ENCODE measurements around the gene ISG20.

The ISG20 gene

DNA sequence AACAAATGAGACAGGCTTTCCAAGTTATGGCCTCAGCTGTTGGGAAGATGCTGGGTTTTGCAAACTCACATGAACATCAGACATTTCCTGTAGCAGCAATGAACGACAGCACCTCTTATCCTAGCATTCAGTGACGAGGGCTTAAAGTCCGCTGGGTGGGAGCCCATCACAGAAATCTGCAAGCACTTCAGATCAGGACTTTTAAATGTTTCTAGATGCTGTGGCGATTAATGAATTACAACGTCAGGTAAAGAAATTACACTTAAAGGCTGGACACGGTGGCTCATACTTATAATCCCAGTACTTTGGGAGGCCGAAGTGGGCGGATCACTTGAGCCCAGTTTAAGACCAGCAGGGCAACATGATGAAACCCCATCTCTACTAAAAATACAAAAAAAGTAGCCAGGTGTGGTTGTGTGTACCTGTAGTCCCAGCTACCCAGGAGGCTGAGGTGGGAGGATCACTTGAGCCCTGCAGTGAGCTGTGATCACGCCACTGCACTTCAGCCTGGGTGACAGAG lies 13.8 kb upstream of the ISG20 start:
- H3K9me3 ChIP-seq = no peaks in the 10 kb centered on the region
- no peak for DNase-seq
- H3K4me3 ChIP-seq = peak overlapping the region in 1 of 2 donors; percentile 6
- intact Hi-C loops (cut with DNase I; ENCODE audit: low total_unique reads) = no loop called here
- no peaks in the 10 kb centered on the region for H3K27me3 ChIP-seq
- H3K4me1 ChIP-seq = peaks cover 0 to 40% (median 24%) of the 10 kb centered on the region in 4 donors
- TF ChIP-seq CTCF (IDR thresholded peaks at IDR 0.05) = no peak
- H3K36me3 ChIP-seq = peaks cover 14 to 38% (median 34%) of the 10 kb centered on the region in 3 donors
- peak overlapping the region in 1 of 2 donors; percentile 35 for H3K27ac ChIP-seq

DNA sequence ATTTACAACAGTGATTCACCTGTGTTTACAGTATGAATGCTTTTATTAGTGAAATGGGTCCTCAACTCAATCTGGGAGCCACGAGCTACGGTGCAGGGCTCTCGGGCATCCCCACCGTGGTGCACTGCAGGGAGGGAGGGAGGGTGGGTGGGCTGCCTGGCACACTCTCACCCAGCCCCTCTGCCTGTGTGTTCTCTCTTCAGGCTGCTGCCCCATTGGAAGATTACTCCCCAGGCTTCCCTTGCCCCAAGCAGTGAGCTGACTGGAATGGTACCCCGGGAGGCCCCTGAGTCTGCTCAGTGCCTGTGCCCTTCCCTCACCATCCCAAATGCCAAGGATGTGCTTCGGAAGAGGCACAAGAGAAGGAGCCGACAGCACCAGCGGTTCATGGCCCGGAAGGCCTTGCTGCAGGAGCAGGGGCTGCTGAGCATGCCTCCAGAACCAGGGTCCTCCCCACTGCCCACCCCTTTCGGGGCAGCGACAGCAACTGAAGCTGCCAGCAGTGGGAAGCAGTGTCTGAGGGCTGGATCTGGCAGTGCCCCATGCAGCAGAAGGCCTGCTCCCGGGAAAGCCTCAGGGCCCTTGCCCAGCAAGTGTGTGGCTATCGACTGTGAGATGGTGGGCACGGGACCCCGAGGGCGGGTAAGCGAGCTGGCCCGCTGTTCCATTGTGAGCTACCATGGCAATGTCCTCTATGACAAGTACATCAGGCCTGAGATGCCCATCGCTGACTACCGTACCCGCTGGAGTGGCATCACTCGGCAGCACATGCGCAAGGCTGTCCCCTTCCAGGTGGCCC lies 12.7 kb upstream of the ISG20 start:
- peaks cover 0 to 35% (median 20%) of the 10 kb centered on the region in 4 donors for H3K4me1 ChIP-seq
- no peak for TF ChIP-seq CTCF (IDR thresholded peaks at IDR 0.05)
- H3K36me3 ChIP-seq = peaks cover 24 to 49% (median 45%) of the 10 kb centered on the region in 3 donors
- H3K9me3 ChIP-seq = no peaks in the 10 kb centered on the region
- H3K27me3 ChIP-seq = no peaks in the 10 kb centered on the region
- intact Hi-C loops (cut with DNase I; ENCODE audit: low total_unique reads) = no loop called here
- H3K4me3 ChIP-seq = no peak overlapping the region
- peak in 1 of 2 donors; percentile 55 for DNase-seq
- H3K27ac ChIP-seq = no peak overlapping the region

DNA sequence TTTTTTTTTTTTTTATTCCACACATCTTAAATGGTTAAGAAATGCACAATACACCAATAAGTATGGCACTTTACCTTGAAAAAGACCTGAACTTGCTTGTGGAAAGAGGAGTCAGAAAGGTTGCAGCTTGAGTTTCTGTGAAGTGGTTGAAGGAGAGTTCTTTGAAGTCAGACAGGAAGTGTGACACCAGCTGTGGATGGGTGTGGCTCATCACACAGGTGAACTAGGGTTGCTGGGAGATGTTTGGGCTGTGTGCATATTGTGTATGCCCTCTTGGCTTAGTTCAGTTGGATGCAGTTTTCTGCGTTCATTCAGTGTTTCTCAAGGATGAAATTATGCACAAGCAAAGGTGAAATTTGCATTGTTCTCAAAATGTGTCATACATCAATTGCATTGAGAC lies 11.4 kb upstream of the ISG20 start:
- Histone ChIP-seq H3K4me3 (no peak overlapping the region), H3K27ac (no peak overlapping the region), H3K9me3 (no peaks in the 10 kb centered on the region), H3K4me1 (peaks cover 0 to 25% (median 11%) of the 10 kb centered on the region in 4 donors), H3K36me3 (peaks cover 25 to 56% (median 56%) of the 10 kb centered on the region in 3 donors), H3K27me3 (no peaks in the 10 kb centered on the region)
- TF ChIP-seq CTCF (IDR thresholded peaks at IDR 0.05) = no peak
- DNase-seq = peak in 1 of 2 donors; percentile 1
- intact Hi-C loops (cut with DNase I; ENCODE audit: low total_unique reads) = no loop called here

DNA sequence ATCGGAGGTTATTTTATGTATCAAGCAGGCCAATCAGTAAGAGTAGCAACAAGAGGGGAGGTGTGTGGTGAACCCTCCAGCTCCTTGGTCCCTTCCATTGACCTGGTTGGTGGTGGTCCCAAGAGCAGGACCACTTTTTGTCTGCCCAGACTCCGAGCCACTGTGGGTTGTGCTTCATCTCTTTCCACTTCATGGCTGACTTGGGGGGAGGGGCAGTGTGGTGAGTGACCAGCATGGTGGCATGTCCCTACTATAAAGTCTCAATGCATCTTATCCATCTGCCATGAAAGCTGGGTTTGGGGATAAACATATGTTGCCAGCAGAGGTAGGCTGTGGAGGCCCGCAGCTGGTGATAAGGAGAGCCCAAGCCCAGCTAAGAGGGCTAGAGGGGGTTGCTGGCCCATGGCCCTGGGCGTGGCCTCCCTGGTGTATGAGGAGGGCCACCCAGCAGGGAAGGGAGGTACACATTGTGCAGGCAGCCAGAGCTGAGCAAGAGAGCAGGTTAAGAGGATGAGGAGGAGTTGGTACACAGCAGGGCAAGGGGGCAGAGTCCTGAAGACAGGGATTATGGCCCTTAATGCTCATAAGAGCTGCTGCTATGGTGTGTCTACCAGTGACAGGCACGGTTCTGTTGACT lies 10.7 kb upstream of the ISG20 start:
- no peaks in the 10 kb centered on the region for H3K27me3 ChIP-seq
- H3K9me3 ChIP-seq = no peaks in the 10 kb centered on the region
- H3K36me3 ChIP-seq = peaks cover 25 to 62% (median 56%) of the 10 kb centered on the region in 3 donors
- intact Hi-C loops (cut with DNase I; ENCODE audit: low total_unique reads) = no loop called here
- H3K4me3 ChIP-seq = no peak overlapping the region
- no peak overlapping the region for H3K27ac ChIP-seq
- no peak for TF ChIP-seq CTCF (IDR thresholded peaks at IDR 0.05)
- H3K4me1 ChIP-seq = peaks cover 0 to 19% (median 6%) of the 10 kb centered on the region in 4 donors
- DNase-seq = peak; percentile 14 to 55

DNA sequence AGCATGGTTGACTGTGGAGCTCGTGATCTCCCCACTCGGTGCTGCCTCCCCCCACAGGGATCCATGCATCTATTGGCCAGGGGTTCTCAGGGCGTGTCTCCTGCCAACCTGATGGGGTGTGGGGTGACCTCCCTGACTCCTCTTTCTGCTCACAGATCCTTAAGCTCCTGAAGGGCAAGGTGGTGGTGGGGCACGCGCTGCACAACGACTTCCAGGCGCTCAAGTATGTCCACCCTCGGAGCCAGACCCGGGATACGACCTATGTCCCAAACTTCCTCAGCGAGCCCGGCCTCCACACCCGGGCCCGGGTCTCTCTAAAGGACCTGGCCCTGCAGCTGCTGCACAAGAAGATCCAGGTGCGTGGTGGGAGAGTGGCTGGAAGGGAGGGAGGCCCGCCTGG lies 9.7 kb upstream of the ISG20 start:
- peak; percentile 9 to 52 for DNase-seq
- no peak overlapping the region for H3K27ac ChIP-seq

More for the DNA sequence above, 9.7 kb upstream of the ISG20 start:
- intact Hi-C loops (cut with DNase I; ENCODE audit: low total_unique reads) = no loop called here
- Histone ChIP-seq H3K4me3 (no peak overlapping the region), H3K36me3 (peaks cover 25 to 65% (median 56%) of the 10 kb centered on the region in 3 donors), H3K9me3 (no peaks in the 10 kb centered on the region), H3K27me3 (no peaks in the 10 kb centered on the region), H3K4me1 (peaks cover 0 to 9% (median under 1%) of the 10 kb centered on the region in 4 donors)
- no peak for TF ChIP-seq CTCF (IDR thresholded peaks at IDR 0.05)

All from tibial artery (tissue), 4 donors.